Measurements from ENCODE around the gene CCNA1.
A peak's percentile ranks its signal among the peaks of the same experiment; 100 is the strongest.

Gene CCNA1

DNA sequence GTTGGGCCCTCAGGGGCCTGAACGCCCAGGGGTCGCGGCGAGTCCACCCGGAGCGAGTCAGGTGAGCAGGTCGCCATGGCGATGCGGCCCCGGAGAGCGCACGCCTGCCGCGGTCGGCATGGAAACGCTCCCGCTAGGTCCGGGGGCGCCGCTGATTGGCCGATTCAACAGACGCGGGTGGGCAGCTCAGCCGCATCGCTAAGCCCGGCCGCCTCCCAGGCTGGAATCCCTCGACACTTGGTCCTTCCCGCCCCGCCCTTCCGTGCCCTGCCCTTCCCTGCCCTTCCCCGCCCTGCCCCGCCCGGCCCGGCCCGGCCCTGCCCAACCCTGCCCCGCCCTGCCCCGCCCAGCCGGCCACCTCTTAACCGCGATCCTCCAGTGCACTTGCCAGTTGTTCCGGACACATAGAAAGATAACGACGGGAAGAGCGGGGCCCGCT lies at the start of gene CCNA1:
Gene CCNA1 (plus strand): TSS at position 390 of the 439 bp plus-strand sequence. CDS start 562 bp downstream, outside the sequence.
- DNase-seq (ENCODE audit: low spot score): peak; percentile 6

DNA sequence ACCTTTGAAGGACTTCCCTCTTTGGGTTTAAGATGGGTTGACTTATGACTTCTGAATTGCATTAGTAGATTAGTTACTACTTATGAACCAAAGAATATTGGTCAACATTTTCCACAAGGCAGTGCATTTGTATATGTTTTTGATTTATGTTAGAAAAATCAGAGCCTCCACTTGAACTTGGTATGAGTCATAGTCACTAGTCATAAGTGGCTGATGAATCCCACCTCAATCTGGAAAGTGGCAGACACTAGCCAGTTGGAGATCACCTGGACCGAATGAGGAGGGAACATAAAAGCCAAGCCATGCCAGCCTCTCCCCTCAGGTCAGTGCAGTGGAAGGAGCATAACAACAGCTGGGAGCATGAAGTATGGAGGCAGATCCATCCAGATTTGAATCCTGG lies 46.8 kb upstream of the CCNA1 start:
- no peak for DNase-seq (ENCODE audit: low spot score)

DNA sequence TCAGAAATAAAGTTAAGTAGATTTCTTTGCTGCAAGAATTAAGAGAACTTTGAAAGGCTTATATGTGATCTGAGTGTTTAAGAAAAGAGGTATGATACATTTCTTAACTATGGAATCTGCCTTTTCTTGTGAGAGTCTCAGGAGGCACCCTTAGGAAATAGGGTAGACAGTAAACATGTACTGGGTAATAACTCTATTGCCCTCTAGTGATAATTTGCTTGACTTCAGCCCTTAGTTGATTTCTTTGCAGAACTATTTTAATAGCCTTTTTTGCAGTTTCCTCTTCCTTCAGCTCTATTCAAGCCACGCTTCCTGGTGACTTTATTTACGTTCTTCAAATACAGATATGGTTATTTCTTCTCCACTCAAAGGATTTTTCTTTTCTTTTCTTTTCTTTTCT lies 37.0 kb upstream of the CCNA1 start:
- DNase-seq (ENCODE audit: low spot score): no peak

DNA sequence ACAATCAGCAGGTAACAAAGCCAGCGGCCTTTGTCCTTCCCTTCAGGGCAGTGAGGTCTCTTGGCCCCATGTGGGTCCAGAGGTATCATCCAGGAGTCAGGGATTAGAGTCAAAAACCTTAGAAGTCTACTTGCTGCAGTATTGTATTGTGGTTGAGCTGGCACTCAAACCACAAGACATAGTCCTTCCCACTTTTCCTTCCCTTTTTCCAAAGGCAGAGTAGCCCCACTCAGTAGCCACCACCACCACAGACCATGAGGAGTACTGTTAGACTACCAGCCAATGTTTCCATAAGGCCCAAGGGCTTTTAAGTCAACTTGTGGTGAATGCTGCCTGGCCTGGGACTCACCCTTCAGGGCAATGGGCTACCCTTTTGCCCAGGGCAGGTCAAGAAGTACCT lies 27.1 kb upstream of the CCNA1 start:
- DNase-seq (ENCODE audit: low spot score): no peak

DNA sequence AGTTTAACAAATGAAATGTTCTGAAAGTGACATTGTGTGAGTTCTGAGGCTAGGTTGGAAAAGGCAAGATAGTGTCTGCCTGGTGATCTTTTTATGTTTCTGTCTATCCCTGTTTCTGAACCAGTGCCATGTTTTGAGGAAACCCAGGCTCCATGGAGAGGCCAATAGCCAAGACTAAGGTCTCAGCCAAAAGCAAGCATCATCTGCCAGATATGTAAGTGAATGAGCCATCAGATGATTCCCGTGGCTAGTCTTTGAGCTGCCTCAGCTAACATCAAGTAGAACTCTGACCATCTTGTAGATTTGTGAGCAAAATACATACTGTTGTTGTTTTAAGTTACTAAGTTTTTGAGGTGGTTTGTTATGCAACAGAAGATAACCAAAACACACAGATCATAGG lies 19.6 kb upstream of the CCNA1 start:
- no peak for DNase-seq (ENCODE audit: low spot score)

DNA sequence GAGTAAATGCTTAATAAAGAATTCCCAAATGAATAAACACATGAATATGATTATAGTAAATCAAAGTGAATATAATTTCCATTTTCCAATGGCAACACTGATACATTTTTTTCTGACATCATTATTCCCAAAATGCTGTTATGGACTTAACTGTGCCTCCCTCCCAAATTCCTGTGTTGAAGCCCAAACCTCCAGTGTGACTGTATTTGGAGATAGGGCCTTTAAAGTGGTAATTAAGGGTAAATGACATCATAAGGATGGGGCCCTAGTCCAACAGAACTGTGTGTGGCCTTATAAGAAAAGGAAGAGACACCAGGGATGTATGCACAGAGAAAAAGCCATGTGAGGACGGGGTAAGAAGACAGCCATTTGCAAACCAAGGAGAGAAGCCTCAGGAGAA lies 19.1 kb upstream of the CCNA1 start:
- DNase-seq (ENCODE audit: low spot score): no peak

DNA sequence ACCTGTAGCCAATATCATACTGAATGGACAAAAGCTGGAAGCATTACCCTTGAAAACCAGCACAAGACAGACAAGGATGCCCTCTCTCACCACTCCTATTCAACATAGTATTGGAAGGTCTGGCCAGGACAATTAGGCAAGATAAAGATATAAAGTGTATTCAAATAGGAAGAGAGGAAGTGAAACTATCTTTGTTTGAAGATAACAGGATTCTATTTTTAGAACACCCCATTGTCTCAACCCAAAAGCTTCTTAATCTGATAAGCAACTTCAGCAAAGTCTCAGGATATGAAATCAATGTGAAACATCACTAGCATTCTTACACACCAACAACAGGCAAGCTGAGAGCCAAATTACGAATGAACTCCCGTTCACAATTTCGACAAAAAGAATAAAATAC lies 17.8 kb upstream of the CCNA1 start:
- no peak for DNase-seq (ENCODE audit: low spot score)

DNA sequence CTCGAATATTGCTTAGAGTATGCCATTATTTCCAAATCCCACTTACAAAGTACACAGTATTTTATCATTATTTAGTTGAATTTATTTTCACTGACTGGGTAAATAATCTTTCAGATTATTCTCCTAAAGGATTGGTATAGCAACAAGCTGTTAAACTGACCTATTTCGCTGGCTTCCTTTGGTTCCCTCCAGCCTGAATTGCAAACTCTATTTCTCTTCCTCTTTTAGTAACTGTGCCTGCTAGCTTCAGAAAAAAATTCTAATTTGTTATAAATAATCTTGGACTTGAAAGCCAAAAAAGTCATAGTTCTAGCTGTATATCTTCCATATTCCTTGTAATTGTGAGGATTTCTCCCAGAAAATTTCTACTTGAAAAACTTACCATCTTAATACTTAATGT lies 15.0 kb upstream of the CCNA1 start:
- DNase-seq (ENCODE audit: low spot score): no peak

DNA sequence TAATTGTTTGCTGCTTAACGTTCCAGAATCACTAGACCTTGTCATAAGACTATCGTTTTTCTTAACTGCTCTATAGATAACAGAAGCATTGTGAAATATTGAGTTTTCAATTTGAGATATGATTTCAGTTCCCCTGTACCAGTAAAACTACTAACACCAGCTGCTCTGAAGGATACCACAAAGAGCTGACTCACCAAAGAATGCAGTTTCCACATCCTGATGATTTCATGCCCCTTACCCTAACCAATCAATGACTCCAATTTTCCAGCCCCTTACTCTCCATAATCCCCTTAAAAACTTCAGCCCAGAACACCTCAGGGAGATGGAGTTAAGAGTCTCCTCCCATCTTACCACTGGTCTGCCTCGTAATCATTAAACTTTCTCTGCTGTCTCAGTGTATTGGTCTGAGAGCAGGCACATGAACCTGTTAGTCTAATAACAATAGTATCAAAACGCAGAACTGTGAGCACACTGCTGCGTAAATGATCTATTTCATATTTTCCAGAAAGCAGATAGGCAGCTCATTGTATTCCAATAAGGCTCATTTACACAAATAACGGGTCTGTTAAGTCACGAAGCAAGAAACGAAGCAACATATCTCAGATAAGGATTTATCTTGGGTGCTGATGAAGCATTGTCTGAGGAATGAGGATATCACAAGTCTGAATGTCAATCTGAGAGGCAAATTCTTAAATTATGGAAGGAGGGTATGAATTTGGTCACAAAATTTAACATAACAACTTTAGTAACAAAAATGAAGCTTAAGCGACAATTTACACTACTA lies 14.1 kb upstream of the CCNA1 start:
- DNase-seq (ENCODE audit: low spot score): no peak

DNA sequence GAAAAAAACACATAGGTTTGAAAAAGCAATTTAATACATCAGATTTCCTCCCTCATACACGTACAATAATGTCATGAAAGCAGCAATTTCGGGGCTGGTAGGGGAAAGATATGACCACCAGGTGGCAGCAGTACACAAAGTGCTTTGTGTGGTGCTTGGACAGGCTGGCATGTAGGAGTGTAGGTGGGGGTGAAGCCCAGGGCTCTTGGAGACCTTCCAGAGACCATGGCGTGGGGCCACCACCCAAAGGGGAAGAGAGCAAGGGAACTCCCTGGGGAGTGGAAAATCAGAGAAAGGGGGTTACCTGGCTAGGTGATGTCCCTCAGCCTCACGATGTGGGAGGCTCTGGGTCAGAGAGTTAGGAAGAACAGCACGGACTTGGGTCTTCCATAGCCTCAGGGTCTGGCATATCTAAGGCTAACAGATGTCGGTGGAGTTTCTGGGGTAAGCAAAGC lies 11.8 kb upstream of the CCNA1 start:
- DNase-seq (ENCODE audit: low spot score): peak; percentile 54

DNA sequence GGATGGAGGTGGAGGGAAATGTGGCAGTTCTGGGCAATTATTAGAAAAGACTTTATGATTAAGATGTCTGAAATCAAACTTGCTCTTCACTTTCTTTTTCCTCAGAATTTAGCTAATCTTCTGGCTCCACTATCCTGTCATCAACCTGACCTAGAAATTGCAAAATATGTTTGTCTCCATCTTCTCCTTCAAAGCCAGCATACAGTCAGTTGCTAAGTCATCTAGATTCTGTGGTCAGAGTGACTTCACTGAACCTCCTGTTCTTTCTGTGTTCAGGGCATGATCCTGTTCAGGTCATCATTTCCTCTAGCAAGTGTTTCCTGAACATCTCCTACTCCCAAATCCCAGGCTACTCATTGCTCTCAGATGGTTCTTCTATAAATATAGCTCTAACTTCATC lies 10.8 kb upstream of the CCNA1 start:
- DNase-seq (ENCODE audit: low spot score): no peak

DNA sequence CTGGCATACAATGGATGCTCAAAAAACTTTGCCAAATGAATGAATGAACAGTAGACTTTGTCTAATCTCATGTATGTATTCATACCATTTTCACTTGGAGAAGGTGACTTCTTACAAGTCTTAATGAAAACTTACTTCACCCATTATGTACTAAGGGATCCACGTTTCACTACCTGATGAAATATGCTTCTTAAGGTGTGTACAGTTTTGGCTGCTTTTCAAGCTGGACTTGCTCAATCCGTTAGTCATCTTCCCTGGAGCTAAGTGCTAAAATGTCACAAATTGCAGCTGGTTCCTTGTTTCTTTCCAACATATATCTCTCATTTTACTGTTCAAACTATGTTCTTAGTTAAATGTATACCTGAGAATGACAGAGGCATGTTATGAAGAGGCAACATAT lies 4.2 kb upstream of the CCNA1 start:
- DNase-seq (ENCODE audit: low spot score): no peak

DNA sequence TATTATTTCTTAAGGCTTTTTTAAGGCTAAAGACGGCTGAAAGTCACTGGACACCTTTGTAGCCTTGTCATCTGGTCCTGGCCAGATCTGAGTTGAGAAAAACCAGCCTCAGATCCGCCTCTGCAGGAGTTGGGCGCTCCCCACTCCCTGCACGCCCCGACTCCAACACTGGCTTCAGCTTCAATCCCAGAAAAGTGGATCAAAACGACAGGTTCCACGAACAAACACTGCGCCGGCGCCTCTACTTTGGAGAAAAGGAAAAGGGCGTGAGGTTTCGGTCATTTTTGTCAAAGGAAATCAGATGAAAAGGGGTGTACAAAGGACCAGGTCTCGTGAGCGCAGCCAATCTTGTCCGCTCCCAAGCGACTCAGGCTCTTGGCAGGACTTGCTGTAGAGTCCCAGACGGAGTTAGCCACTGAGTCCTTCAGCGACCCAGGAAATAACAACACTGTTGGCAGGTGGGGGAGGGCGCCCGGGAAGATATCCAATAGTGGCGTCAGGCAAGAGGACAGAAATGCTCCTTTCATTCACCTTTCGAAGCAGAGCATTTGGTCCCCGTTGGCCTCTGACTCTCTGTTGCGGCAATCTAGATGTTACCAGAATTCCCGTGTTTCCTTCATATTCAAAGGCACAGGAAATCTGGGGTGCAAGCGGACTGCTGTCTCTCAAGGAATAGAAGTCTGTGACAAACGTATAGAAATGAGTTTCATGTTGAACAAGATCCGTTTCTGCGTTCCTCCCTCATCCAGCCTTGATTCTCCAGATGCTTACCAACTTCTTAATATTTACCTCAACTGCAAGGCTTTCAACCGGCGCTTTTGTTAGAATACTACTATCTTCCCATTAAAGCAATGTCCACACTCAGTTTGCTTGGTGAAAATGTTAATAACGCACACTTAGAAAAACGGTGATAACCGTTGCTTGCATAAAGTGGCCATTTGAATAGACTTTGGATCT lies 1.8 kb upstream of the CCNA1 start:
- no peak for DNase-seq (ENCODE audit: low spot score)

DNA sequence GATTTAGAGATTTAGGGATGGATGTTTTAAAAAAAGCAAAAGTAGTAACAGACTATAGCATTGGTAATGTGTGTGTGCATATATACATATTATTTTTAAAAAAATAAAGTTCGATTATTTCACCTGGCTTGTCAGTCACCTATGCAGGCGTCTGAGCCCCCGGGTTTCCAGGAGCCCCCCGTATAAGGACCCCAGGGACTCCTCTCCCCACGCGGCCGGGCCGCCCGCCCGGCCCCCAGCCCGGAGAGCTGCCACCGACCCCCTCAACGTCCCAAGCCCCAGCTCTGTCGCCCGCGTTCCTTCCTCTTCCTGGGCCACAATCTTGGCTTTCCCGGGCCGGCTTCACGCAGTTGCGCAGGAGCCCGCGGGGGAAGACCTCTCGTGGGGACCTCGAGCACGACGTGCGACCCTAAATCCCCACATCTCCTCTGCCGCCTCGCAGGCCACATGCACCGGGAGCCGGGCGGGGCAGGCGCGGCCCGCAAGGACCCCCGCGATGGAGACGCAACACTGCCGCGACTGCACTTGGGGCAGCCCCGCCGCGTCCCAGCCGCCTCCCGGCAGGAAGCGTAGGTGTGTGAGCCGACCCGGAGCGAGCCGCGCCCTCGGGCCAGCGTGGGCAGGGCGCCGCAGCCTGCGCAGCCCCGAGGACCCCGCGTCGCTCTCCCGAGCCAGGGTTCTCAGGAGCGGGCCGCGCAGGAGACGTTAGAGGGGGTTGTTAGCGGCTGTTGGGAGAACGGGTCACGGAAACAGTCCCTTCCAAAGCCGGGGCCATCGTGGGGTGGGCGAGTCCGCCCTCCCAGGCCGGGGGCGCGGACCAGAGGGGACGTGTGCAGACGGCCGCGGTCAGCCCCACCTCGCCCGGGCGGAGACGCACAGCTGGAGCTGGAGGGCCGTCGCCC lies 840 bp upstream of the CCNA1 start:
- no peak for DNase-seq (ENCODE audit: low spot score)

DNA sequence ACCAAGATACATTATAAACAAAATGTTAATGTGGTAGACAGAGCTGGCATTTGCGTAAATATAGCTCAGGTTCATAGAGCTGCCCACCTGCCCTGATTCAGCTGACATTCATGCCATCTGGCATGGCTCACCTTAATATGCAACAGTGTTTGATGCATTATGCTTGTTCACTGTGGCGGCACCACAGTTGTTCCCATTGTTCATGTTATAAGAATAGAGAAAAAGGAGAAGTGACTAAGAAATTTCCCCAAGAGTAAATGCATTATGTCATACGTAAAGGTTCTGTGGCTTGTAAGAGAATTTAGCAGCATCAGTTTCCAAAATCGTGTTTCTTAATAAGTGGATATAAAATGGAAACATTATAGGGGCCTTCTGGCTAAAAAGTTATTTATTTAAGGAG lies 4.5 kb downstream of the CCNA1 start:
- no peak for DNase-seq (ENCODE audit: low spot score)

DNA sequence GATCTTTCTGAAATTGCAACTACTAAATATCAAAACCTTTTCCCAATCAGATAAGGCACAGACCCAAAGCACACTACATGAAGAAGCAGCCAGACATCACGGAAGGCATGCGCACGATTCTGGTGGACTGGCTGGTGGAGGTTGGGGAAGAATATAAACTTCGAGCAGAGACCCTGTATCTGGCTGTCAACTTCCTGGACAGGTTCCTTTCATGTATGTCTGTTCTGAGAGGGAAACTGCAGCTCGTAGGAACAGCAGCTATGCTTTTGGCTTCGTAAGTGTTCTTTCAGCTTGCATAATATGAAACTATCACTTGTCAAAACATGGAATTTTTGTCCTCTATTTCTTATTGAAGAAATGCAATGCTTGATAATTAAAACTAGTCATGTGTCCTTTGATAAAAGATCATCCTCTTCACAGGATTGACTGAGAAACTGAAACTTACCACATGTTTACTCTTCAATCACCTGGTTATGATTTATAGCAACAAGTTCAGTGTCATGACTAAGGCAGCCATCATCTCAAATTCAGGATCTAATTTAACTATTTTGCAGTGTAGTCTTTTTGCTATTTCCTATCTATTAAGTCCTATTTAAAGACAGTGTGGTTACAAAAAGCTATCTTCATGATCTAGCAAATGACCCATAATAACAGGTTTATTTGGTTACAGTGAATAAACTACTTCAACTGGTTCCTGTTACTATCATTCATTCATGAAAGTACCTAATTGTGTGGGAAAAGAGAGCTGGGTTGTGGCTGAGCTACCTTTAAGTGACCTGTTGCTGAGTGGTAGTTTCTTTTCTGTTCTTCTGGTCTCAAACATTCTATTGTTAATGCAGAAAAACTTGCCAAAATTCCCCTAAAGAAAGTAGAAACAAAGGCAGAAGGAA lies 6.5 kb downstream of the CCNA1 start:
- no peak for DNase-seq (ENCODE audit: low spot score)

DNA sequence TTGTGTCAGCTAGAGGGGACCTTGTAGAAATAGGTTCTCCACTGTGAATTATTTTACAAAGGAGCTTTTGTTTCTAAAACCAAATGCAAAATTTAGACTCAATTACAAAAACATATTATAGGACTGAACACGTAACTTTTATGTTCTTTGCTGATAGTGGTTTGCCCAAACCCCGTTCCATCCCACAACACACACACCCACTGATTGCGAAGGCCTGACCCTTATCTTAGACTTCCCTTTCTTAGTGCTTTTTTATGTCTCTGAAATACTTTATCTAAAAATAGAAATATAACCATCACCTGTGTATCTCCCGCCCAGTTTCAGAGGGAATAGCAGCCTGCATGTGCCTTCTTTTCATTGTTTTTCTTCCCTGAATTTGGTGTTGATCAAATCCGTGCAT lies 13.0 kb downstream of the CCNA1 start:
- DNase-seq (ENCODE audit: low spot score): no peak

DNA sequence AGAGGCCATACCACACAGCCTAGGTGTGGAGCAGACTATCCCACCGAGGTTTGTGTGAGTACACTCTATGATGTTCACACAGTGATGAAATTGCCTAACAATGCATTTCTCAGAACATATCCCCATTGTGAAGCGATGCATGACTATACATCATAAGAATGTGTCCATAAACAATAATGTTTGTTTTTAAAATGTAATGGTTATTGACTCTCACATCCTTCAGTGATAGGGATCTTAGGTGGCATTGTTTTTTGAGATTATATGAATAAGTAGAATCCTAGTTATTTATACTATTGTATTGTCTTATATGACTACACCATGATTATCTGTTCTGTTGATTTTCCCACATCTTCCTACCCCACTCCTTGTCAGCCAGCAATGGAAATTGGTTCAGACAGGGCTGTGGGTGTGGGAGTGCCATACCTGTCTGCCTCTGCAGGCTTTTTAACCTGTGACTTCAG lies 13.6 kb downstream of the CCNA1 start:
- DNase-seq (ENCODE audit: low spot score): no peak

DNA sequence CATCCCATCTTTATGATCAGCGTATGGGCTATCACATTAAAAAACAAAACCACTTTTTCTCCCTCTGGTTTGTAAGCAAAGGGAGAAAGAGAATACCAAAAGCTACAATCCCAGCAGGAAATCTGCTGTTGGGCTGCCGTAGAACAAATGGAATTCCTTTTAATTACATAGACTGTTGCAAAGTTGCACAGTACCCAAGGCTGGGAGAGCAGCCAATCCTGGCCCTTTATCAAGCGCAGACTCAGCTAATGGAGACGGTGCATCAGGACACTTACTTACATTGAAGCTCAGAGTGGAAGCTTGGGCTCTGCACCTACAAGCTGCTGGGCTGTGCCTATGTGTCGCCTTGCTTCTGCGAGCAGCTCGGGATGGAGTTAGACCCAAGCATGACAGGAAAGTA lies 15.2 kb downstream of the CCNA1 start:
- DNase-seq (ENCODE audit: low spot score): no peak

DNA sequence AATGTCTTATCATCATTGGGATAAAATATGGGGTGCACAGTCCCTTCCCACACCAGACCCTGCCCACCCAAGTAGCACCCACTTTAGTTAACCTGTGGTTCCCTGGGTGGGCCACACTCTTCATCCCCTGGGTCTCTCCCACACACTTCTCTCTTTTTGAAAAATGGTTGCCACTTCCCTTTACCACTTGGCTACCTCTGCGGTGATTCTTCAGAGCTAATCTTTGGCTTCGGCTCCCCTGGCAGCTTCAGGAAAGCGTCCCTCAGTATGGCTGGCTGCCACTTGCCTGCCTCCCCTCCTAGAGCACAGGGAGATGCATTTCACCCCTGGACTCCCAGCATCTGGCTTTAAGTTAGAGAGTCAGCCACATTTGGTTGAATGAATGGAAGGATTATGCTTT lies 18.2 kb downstream of the CCNA1 start:
- DNase-seq (ENCODE audit: low spot score): no peak

DNA sequence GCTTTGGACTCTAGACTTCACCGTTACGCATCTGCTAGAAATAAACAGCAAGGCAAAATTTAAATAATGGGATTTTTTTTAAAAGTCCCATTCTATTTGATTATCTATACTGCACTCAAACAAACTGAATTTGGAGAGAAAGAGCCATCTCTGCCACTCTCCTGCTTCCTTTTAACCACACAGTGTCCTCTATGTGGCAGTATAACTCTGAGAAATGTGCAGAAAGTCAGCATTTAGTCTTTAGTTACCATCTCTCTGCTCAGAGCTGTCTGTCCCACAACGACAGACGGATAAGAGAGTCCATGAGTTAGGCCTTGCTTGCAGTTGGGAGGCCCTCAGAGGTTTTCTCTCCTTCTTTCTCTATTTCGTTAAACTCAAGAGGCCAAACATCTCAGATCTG lies 21.2 kb downstream of the CCNA1 start:
- no peak for DNase-seq (ENCODE audit: low spot score)

Measured in germinal center (tissue), 1 donor.